ENCODE results near the gene GOLT1B. TPM values are rescaled to one million over a fixed set of nuclear protein-coding genes. Genes with fewer than 3 reads are reported as not detected.

GOLT1B gene
- polyA plus RNA-seq, 1 of the 3 experiments (the other 2 are of a cell fraction): 7.9 TPM

- no peak for TF ChIP-seq NRF1 (IDR thresholded peaks at IDR 0.05; ENCODE audit: low read depth, low read length)
- no peak for TF ChIP-seq REST (IDR thresholded peaks at IDR 0.05; ENCODE audit: low read depth, low read length)
- TF ChIP-seq EZH2phosphoT487 (IDR thresholded peaks at IDR 0.05; ENCODE audit: borderline replicate concordance, low read depth): no peak
- TF ChIP-seq GATA2 (CRISPR knock-in tag; IDR thresholded peaks at IDR 0.05): no peak
- TF ChIP-seq SIN3A (IDR thresholded peaks at IDR 0.05; ENCODE audit: borderline replicate concordance, low read depth, low read length): peak; percentile 96
- TF ChIP-seq TCF12 (IDR thresholded peaks at IDR 0.05): no peak
- no peak for TF ChIP-seq NFIC (IDR thresholded peaks at IDR 0.05; ENCODE audit: borderline replicate concordance)
- TF ChIP-seq PBX3 (IDR thresholded peaks at IDR 0.05): 0 out of 2 replicates have a peak, but pooled peaks have one; percentile 36
Measured at GRCh38 chr12:21501258-21502163, at the start of gene GOLT1B, which contains the start of gene RECQL (continued).

GRCh38 chr12:21453312-21453852, 48.2 kb upstream of the GOLT1B start:
- Histone ChIP-seq H3K4me2 (no peak overlapping the region), H4K20me1 (ENCODE audit: insufficient read depth) (no peaks in the 10 kb centered on the region), H3K9ac (no peak overlapping the region), H3K9me3 (no peaks in the 10 kb centered on the region), H3K27ac (ENCODE audit: low read depth in 2 of 2, low read length in 1 of 2) (no peak overlapping the region), H3F3A (replicated peaks; ENCODE audit: insufficient read depth) (no peaks in the 10 kb centered on the region), H3K4me1 (ENCODE audit: control insufficient read depth in 1 of 2, insufficient read depth in 2 of 2, low read depth in 1 of 2, low read length in 1 of 2) (peaks cover 0 to 5% of the 10 kb centered on the region in 2 experiments; a peak in 1 of 4 replicates), H3K36me3 (replicated peaks in 1 of 2; ENCODE audit: control insufficient read depth in 1 of 2, insufficient read depth in 2 of 2, low read length in 1 of 2) (peaks cover 51 to 62% of the 10 kb centered on the region in 2 experiments), H3K9me2 (no peaks in the 10 kb centered on the region), H2AFZ (ENCODE audit: low read depth) (no peak overlapping the region), H3K79me2 (ENCODE audit: insufficient read depth) (no peaks in the 10 kb centered on the region), H3K27me3 (ENCODE audit: insufficient read depth) (no peaks in the 10 kb centered on the region), H3K4me3 (ENCODE audit: low read depth in 2 of 2, low read length in 1 of 2) (no peak overlapping the region)
- ChIA-PET CTCF (no interaction called here), POLR2A (no interaction called here)
- 96% methylated on average over 4 of the region's 4 CpGs for WGBS (ENCODE audit: low lambda C conversion rate)
- no peak for DNase-seq
- no peak for TF ChIP-seq USF1 (IDR thresholded peaks at IDR 0.05; ENCODE audit: borderline replicate concordance, low read depth)
- no peak for TF ChIP-seq RXRA (IDR thresholded peaks at IDR 0.05; ENCODE audit: borderline replicate concordance, low read depth)
- TF ChIP-seq PBX3 (IDR thresholded peaks at IDR 0.05): no peak
- no peak for TF ChIP-seq IRF3 (IDR thresholded peaks at IDR 0.05; ENCODE audit: low read depth, low read length)
- TF ChIP-seq GATA2 (CRISPR knock-in tag; IDR thresholded peaks at IDR 0.05): no peak
- no peak for TF ChIP-seq SMC3 (IDR thresholded peaks at IDR 0.05; ENCODE audit: low read depth, low read length)
- TF ChIP-seq EP300 (IDR thresholded peaks at IDR 0.05; ENCODE audit: borderline replicate concordance in 1 of 2, low read depth in 1 of 2, low read length in 1 of 2): no peak
- no peak for TF ChIP-seq FOSL2 (IDR thresholded peaks at IDR 0.05; ENCODE audit: borderline replicate concordance, low read depth)
- no peak for TF ChIP-seq NFIC (IDR thresholded peaks at IDR 0.05; ENCODE audit: borderline replicate concordance)
- TF ChIP-seq SIN3A (IDR thresholded peaks at IDR 0.05; ENCODE audit: borderline replicate concordance, low read depth, low read length): no peak
